SIG-M5 treated with dmso at 0.1 percent for 504 hours (cell line): ENCODE data around the gene ARRB1.

ENCODE experiments used
- DNase-seq: peaks from one replicate; lab custom pipeline; 2025; ENCODE audit not compliant: unreplicated experiment; lab: John Stamatoyannopoulos, UW

Gene ARRB1

GRCh38 chr11:75233754-75234172, 117.7 kb downstream of the ARRB1 start:
- peak; percentile 51 for DNase-seq

GRCh38 chr11:75230621-75231020, 120.8 kb downstream of the ARRB1 start:
- no peak for DNase-seq

- DNase-seq, result no peak
These were observed 122.0 kb downstream of the ARRB1 start for GRCh38 chr11:75229466-75229865.

- DNase-seq, result no peak
These were observed 125.7 kb downstream of the ARRB1 start for GRCh38 chr11:75225794-75226193.

GRCh38 chr11:75223954-75224643, 127.4 kb downstream of the ARRB1 start:
- DNase-seq, result no peak

- no peak for DNase-seq
These were observed 131.6 kb downstream of the ARRB1 start for GRCh38 chr11:75219869-75220268.

GRCh38 chr11:75214843-75215242, 136.6 kb downstream of the ARRB1 start:
- no peak for DNase-seq

GRCh38 chr11:75214411-75214821, 137.0 kb downstream of the ARRB1 start:
- peak; percentile 79 for DNase-seq
